Measurements from ENCODE around the gene KCNJ6. TPM values are rescaled to one million over a fixed set of nuclear protein-coding genes. Genes with fewer than 3 reads are reported as not detected.

The KCNJ6 gene
- total and polyA plus RNA-seq, 9 of the 15 experiments (the other 6 are each of a cell fraction or from before 2014, with no cell fraction given): 0.06 to 0.21 (median 0.13) TPM; not detected in 1

- TF ChIP-seq SMARCA4 (IDR thresholded peaks at IDR 0.05) (peak; percentile 45; the same call in 1 of the 2 replicates), ZNF830 (CRISPR knock-in tag; IDR thresholded peaks at IDR 0.05) (no peak), TAF7 (tag; IDR thresholded peaks at IDR 0.05) (no peak), NFIC (IDR thresholded peaks at IDR 0.05) (no peak), ZMIZ1 (IDR thresholded peaks at IDR 0.05; ENCODE audit: low read depth in 2 of 2, low read length in 2 of 2) (no peak), XRCC4 (IDR thresholded peaks at IDR 0.05; ENCODE audit: extremely low read depth, insufficient read depth, insufficient read length) (no peak), IRF9 (tag; IDR thresholded peaks at IDR 0.05) (no peak), ARID1B (IDR thresholded peaks at IDR 0.05) (peak; percentile 47; the same call in 1 of the 2 replicates), ETV1 (tag; conservative IDR thresholded peaks at IDR 0.05; ENCODE audit: low read depth) (no peak), JUND (IDR thresholded peaks at IDR 0.05; ENCODE audit: borderline replicate concordance, low read depth, low read length) (peak; percentile 35; the same call in 1 of the 2 replicates), JUND (tag; IDR thresholded peaks at IDR 0.05; ENCODE audit: borderline replicate concordance, low read depth, low read length) (peak; percentile 59; the same call in 1 of the 3 replicates), HOMEZ (CRISPR knock-in tag; IDR thresholded peaks at IDR 0.05) (no peak), ZNF518B (CRISPR knock-in tag; IDR thresholded peaks at IDR 0.05) (no peak), TEAD2 (tag; IDR thresholded peaks at IDR 0.05) (peak; percentile 45; the same call in 1 of the 2 replicates), NFE2 (IDR thresholded peaks at IDR 0.05; ENCODE audit: low read depth) (peak; percentile 68), ARHGAP35 (IDR thresholded peaks at IDR 0.05; ENCODE audit: partially characterized antibody) (no peak), NRF1 (conservative IDR thresholded peaks at IDR 0.05 in 1 of 2, IDR thresholded peaks at IDR 0.05 in 1 of 2) (peak in 1 of 2 experiments; percentile 33; a peak in 2 of 4 replicates), MYC (IDR thresholded peaks at IDR 0.05; ENCODE audit: low read depth, low read length) (peak; percentile 39; the same call in 1 of the 2 replicates), MYC (CRISPR knock-in tag; IDR thresholded peaks at IDR 0.05; ENCODE audit: borderline replicate concordance, low read depth) (no peak)
These were observed 257.3 kb downstream of the KCNJ6 start (continued) for GRCh38 chr21:37658817-37659458.

Measured in K562 (cell line).